Mucosa of gallbladder (tissue), 1 donor: ENCODE results near the gene HDDC2. TPM values are rescaled to one million over a fixed set of nuclear protein-coding genes. Genes with fewer than 3 reads are reported as not detected.

Source experiments
- DNase-seq: peaks from one replicate; pipeline ENCODE4 v3.0.0-alpha.2; 2020; ENCODE audit warnings: low spot score
- total RNA-seq: library from RNA; stranded (reverse); gene quantifications from one replicate; pipeline ENCODE4 v1.2.1, GENCODE V29; 2021
- donor health status: DM: no; HTN: no; CAD: no.

Gene HDDC2
- total RNA-seq, result 47.2 TPM

DNA sequence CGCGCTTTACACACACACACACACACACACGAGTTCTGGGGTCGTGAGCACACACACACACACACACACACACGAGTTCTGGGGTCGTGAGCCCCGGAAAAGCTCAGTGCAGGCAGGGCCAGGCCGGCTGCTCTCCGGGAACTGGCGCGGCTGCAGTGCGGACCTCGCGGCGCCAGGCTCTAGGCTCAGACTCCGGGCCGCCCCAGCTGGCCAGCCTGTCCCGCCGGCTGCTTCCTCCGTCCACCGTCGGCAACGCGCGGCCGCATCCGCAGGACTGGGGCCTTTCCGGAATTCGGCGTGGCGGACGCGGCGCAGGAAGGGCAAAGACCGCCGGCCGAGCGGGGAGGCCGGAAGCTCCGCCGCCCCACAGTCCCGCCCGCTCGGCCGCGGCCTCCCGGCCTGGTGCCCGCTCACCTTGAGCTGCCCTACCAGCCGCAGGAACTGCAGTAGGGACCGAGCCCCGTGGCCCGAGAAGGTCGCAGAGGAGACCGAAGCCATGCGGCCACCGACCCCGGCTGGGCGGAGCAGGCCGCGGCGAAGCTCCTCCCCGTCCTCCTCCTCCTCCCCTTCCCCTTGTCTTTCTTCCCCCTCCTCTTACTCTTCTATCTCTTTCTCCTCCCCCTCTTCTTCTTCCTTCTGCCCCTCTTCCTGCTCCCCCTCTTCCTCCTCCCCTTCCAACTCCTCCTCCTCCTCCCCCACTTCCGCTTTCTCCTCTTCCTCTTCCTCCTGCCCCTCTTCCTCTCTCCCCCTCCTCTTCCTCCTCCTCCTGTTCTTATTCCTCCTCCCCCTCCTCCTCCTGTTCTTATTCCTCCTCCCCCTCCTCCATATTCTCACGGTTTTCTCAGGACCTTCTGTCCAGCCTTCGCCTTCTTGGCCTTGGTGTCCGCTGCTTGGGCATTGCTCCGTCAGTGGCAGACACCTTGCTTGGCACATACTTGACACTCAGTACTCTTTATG, at the start of gene HDDC2:
Gene HDDC2 (minus strand): TSS at position 533 of the 957 bp plus-strand sequence. CDS start 35 bp downstream, at position 498.
- DNase-seq, result peak; percentile 59

DNA sequence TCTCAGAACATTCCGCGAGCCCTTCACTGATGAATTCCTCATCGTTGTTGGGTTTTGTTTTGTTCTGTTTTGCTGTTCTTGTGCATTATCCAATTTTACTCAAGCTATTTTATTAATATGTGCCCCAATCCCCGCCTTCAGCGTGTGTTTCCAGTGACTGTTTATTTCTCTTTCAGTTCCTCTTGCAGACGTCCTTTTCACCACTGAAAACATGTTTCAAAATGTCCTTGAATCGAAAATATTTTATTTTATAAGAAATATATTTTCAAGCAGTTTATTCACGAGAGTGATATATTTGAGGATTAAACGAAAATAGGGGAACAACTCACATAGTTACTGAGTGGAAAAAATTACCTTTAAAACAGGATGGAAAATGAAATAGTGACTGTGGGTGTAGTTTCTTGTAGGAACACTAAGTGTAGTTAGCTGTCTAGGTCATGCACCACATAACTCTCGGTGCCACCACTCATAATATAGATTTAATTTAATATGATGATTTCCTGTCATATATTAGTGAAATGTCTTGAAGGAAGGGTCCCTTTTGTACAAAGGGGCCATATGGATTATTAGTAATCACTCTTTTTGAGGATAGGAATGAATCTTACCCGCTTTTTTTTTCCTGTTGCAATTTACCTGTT, 45.3 kb upstream of the HDDC2 start:
- no peak for DNase-seq

DNA sequence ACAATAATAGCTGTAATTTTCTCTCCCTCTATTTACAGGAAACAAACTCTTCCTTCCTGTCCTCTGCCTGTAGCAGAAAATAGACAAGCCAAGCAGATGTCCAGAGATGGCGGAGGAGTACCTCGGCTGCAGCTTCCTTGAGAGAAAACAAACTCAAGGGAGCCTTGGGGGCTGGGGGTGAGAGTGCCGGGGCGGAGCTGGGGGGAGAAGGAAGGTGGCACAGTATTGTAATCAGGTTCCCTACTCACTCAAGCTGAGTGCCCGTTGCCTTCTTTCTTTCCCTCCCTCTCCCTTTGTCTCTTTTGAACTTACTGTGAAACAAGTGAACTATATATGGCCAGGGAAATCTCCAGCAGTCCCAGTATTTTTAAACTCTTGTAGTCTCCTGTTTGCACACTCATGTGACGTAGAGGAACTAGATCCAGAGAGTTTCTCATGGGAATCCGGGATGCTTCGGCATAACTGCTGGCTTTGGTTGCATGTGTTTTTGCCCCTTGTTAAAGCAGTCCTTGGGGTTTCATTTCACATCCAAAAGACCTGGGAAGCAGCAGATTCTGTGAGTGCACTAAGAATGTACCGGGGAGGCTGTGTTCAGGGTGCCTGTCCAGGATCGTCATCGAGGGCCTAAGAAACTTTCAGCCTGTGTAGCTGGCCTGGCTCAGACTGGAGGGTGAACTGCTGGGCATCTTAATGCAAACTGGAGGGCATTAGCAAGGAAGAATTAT, 44.6 kb upstream of the HDDC2 start:
- no peak for DNase-seq

DNA sequence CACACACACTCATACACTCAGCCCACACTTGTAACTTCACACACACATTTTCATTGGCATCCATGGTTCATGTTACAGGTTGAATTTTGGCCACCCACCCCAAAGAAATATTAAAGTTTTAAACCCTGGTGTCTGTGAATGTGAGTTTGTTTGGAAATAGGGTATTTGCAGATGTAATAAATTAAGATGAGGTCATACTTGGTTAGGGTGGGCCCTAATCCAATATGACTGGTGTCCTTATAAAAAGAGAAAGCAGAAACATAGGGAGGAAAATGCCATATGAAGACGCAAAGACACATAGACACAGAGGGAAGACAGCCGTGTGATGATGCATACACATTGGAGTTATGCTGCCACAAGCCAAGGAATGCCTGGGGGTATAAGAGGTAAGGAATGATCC, 39.7 kb upstream of the HDDC2 start:
- no peak for DNase-seq

DNA sequence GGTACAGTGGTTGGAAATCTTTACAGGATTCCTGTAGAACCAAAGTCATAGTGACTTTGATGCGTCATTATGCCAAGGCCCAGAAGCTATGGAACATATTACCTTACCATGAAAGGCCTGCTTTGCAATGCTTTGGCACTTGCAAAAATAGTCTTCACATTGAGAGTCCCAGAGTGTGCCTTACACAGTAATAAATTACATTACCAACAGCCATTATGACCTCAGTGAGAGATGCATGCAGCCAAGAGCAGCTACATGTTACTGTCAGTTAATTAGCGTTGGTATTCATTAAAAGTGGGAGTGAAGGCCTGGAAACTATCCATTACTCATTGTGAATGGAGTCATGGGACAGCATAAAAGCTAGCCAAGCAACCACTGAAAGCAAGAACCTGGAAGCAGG, 39.2 kb upstream of the HDDC2 start:
- no peak for DNase-seq

DNA sequence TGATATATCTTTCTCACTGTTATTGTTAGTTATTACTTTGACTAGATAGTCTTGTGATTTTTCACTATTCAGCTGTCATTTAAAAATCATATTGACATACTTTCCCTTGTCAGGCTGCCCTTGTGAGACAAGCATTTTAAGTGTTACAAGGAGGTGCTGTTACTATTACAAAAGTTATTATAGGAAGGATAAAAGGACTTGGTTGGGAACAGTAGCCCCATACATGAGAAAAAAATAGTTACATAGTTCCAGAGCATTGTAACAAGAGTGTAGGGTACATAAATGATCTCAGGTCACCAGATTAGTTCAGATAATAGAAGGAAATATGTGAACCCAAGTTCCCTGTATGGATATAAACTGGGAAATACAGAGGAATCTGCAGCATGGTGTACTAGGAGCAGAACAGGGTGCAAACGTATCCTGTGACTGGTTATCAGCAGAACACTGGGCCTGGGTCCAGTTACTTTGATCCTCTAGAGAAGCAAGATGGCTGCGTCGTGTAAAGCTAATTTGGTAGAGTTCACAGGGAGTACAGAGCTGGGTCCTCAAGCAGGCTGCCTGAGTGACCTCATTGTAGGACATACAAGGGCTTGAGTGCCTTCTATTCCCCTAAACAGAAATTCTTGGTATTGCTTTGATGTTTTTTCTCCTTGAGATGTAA, 38.5 kb upstream of the HDDC2 start:
- no peak for DNase-seq

- DNase-seq, result no peak
Observed at GRCh38 chr6:125339653-125340052, 37.9 kb upstream of the HDDC2 start.

DNA sequence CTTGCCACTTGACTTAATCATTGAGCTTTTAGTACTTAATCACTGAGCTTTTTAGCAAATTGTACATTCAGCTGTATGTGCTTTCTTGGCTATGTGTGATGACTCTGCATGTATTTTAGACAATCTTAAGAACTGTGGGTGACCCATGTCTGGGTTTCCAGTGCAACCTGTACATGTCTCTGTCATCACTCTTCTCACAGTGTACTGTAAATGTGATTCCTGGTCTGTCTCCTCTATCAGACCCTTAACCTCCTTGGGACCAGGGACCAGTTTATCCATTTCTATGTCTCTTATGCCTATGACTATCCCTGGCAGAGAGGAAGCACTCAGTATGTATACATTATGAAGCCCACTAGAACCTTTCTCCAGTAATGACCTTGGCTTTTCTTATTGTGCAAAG, 36.6 kb upstream of the HDDC2 start:
- DNase-seq, result no peak

DNA sequence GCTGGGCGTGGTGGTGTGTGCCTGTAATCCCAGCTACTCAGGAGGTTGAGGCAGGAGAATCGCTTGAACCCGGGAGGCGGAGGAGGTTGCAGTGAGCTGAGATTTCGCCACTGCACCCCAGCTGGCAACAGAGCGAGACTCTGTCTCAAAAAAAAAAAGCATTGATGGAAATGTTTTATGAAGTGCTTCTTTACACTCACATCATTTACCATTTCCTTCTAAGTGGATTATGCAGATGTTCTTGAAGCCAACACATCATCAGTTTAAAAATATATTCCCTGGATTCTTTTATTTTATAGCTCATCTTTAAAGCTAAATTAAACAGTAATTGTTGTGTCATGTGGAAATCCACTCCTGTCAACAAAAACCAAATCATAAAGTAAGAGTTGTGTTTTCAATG, 35.9 kb upstream of the HDDC2 start:
- DNase-seq, result no peak

- no peak for DNase-seq
Observed at GRCh38 chr6:125332664-125333063, 30.9 kb upstream of the HDDC2 start.

- DNase-seq, result no peak
Observed at GRCh38 chr6:125325586-125325985, 23.8 kb upstream of the HDDC2 start.

- no peak for DNase-seq
Observed at GRCh38 chr6:125323376-125323775, 21.6 kb upstream of the HDDC2 start.

DNA sequence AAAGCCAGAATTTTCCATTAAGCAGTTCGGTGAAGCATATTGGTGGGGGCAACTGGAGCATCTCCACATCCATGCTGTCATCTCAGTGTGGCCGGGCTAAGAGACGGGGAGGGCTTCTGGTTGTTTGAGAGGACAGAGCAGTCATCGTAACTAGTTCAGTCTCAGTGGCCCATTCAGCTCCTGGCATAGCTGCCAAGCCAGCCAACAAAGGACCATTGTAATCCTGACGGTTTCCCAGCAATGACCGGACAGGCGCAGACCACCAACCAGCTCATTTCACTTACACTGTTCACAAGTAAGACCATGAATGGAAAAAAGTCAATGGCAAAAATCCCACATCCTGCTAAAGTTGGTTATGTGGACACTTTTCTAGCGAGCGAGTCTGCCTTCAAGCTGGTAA, 14.9 kb upstream of the HDDC2 start:
- DNase-seq, result no peak

DNA sequence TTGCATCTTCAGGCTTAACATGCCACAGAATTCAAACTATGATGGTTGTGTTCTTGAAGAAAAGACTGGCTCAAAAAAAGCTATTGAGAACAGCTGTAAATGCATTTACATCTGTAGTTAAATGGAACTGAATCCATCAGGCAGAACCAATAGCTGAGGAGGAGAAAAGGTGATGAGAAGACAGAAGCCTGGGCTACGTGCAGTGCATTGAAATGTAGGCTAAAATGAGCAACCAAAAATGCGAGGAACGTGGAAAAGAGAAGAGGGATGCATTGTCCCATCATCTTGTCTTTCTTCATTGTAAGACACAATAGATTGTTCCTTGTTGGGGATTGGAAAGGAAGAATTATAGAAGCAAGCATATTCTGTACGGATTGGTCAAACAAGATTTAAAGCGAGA, 13.8 kb upstream of the HDDC2 start:
- no peak for DNase-seq

GRCh38 chr6:125314009-125314581, 12.3 kb upstream of the HDDC2 start:
- peak; percentile 64 for DNase-seq

DNA sequence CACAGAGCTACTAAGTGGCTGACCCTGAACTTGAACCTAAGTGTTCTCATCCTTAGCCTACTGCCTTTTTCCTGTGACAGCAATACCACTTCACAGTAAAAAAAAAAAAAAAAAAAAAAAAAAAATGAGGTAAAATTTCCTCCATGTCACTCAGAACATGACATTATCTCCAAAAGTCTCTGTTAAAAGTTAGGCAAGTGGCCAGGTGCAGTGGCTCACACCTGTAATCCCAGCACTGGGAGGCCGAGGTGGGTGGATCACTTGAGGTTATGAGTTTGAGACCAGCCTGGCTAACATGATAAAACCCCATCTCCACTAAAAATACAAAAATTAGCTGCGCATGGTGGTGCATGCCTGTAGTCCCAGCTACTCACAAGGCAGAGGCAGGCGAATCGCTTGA, 11.2 kb upstream of the HDDC2 start:
- DNase-seq, result no peak

GRCh38 chr6:125312478-125312877, 10.7 kb upstream of the HDDC2 start:
- DNase-seq, result peak; percentile 18

DNA sequence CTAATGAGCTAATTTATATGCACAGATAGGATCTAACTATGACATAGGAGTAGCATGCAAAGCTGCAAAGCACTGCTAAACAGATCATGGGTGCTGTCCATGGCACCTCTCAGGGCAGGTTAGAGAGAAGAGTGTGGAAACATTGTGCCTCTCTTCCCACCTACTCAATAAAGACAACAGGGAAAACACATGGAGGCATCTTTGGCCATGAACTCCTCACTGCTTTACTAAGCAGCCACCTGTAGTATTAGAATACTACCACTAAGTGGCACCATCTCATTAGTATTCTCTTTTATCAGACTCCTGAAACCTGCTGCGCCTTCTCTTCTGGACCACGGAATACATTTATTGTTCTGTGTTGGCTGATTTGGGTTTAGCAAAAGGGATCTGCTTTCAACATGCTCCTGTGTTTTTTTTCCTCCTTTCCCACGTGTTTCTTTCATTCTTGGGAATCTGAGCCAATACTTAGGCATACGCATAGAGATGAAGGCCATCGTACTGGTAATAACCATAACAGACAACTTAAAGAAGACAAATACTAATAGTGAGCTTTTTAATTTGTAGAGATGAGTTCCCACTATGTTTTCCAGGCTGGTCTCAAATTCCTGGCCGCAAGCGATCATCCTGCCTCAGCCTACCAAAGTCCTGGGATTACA, 9.4 kb upstream of the HDDC2 start:
- no peak for DNase-seq

GRCh38 chr6:125307964-125308615, 6.3 kb upstream of the HDDC2 start:
- no peak for DNase-seq

GRCh38 chr6:125307150-125307838, 5.5 kb upstream of the HDDC2 start:
- peak; percentile 52 for DNase-seq
